ENCODE results near the gene SNX10.

GRCh38 chr7:26331789-26332188 lies 40.1 kb downstream of the SNX10 start:
- TF ChIP-seq CTCF (conservative IDR thresholded peaks at IDR 0.05; ENCODE audit: low read depth, low read length), result no peak
- no peak for TF ChIP-seq EZH2phosphoT487 (IDR thresholded peaks at IDR 0.05; ENCODE audit: borderline replicate concordance, low read length)

Data from PC-3 (cell line).